ENCODE results near the gene NDUFB8. TPM values are rescaled to one million over a fixed set of nuclear protein-coding genes. Genes with fewer than 3 reads are reported as not detected.

Gene NDUFB8
- total RNA-seq, 1 donor from 2014 or later: 119 TPM

DNA sequence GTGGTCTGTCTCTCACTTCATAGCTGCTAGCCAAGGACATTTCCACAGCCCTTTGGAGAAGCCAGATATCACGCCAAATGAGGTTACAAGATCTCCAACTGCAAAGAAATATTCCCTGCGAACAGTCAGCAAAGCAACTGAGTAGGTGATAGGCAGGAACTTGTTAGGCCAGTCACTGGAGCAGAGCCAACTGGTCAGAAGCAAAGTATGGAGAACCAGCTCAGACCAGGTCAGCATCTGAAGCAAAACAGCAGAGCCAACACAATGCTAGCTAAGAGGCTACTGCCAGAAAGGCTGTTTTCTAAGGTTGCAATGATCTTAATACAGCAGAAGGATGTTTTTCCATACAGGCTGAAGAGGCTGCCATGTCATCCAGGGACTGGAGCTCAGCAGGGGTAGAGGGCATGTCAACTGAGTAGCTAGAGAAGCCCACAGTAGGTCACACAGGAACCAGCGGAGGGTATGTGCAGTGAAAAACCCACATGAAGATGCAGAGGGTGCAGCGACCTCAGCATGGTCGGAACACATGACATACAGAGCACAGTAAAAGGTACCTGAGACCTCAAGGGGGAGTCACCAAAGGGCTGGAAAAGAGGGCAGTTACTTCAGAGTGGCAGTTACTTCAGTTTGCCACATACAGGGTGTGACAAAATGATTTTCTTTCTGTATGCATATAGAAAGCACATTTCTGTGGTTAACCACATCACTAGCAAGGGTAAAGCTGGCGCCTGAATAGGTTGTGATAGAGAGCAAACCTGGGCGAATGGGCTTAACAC lies 18.9 kb downstream of the NDUFB8 start:
- H3K27ac ChIP-seq: no peak overlapping the region
- DNase-seq: no peak
- H3K4me1 ChIP-seq: peaks cover 11% of the 10 kb centered on the region
- no peak overlapping the region for H3K4me3 ChIP-seq
- TF ChIP-seq, protein P1, sequence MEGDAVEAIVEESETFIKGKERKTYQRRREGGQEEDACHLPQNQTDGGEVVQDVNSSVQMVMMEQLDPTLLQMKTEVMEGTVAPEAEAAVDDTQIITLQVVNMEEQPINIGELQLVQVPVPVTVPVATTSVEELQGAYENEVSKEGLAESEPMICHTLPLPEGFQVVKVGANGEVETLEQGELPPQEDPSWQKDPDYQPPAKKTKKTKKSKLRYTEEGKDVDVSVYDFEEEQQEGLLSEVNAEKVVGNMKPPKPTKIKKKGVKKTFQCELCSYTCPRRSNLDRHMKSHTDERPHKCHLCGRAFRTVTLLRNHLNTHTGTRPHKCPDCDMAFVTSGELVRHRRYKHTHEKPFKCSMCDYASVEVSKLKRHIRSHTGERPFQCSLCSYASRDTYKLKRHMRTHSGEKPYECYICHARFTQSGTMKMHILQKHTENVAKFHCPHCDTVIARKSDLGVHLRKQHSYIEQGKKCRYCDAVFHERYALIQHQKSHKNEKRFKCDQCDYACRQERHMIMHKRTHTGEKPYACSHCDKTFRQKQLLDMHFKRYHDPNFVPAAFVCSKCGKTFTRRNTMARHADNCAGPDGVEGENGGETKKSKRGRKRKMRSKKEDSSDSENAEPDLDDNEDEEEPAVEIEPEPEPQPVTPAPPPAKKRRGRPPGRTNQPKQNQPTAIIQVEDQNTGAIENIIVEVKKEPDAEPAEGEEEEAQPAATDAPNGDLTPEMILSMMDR (IDR thresholded peaks at IDR 0.05): no peak
- H3K9me3 ChIP-seq: no peaks in the 10 kb centered on the region
- peak; percentile 59 to 69 for ATAC-seq
- H3K27me3 ChIP-seq (ENCODE audit: low read depth): no peaks in the 10 kb centered on the region
- intact Hi-C loops (cut with DNase I): no loop called here
- peaks cover 33% of the 10 kb centered on the region for H3K36me3 ChIP-seq

DNA sequence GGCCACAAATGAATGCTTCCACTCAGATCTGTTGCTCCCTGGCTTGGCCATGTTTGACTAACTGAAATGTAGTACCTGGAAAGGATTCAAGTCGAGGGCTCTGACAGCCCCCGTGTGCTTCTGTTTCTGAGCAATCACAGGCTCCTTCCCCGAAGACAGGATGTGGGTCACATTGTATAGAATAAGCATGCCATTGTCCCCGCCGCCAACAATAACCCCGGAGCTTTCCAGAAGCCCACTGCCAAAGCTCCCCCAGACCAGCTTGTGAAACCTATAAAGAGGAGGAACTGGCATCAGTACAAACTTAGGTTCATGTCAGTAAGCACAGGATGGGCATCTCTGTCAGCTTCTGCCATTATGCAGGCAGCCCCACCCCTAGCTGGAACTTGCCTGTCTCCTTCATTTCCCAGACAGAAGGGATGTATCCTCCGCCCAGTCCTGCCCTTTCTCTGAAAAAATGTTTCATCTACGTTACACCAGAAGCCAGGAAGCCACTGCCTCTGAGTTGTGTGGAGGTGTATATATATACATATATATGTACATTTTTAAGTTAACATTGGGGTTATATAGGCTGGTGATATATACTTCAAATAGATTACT lies 20.3 kb downstream of the NDUFB8 start:
- Histone ChIP-seq H3K27ac (no peak overlapping the region), H3K9me3 (no peaks in the 10 kb centered on the region), H3K36me3 (peaks cover 44% of the 10 kb centered on the region), H3K27me3 (ENCODE audit: low read depth) (no peaks in the 10 kb centered on the region), H3K4me3 (no peak overlapping the region), H3K4me1 (peaks cover 11% of the 10 kb centered on the region)
- TF ChIP-seq, protein P1 (IDR thresholded peaks at IDR 0.05): no peak
- intact Hi-C loops (cut with DNase I): no loop called here
- DNase-seq: no peak
- ATAC-seq: no peak

DNA sequence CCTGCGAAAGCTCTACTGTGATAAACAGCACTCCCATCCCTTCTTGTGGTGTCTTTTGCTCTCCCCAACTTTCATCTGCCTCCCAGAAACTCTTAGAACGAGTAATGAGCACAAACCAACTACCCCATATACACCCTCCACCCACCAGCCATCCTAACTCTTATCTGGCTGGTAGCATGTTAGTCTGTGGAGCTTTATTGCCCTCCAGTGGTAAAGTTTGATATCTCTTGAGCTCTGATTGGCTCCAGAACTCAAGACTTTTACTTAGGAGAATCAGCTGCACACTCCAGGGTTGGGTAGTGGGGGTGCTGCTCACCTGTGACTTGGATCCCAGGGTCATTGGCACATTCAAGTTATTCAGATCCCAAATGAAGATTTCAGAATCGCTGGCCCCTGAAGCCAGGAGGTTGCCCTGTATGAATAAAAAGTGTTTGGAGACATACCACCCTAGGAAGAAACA lies 20.9 kb downstream of the NDUFB8 start:
- Histone ChIP-seq H3K27me3 (ENCODE audit: low read depth) (no peaks in the 10 kb centered on the region), H3K36me3 (peaks cover 47% of the 10 kb centered on the region), H3K4me1 (peaks cover 11% of the 10 kb centered on the region), H3K9me3 (no peaks in the 10 kb centered on the region), H3K4me3 (no peak overlapping the region), H3K27ac (no peak overlapping the region)
- DNase-seq (no peak), ATAC-seq (peak; percentile 38 to 40)
- TF ChIP-seq, protein P1 (IDR thresholded peaks at IDR 0.05): peak; percentile 34
- intact Hi-C loops (cut with DNase I): no loop called here

DNA sequence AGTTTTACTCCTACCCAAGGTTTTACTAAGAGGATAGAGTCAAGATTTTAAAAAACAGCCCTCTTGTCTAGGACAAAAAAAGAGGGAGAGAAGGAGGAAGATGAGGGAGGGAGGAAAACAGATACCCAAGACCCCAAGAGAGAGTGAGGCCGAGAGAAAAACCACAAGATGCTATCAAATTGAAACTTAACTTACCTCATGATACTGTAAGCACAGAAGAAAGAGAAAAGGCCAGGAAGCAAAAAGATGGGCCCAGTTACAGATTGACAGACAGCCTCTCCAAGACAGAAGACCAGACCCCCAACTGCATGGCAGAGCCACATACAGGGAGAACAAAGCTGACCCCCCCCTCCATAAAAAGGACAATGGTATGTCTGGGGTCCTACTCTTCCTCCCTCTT lies 21.4 kb downstream of the NDUFB8 start:
- H3K4me3 ChIP-seq: no peak overlapping the region
- H3K9me3 ChIP-seq: no peaks in the 10 kb centered on the region
- peaks cover 11% of the 10 kb centered on the region for H3K4me1 ChIP-seq
- TF ChIP-seq, protein P1 (IDR thresholded peaks at IDR 0.05): no peak
- H3K27me3 ChIP-seq (ENCODE audit: low read depth): no peaks in the 10 kb centered on the region
- H3K36me3 ChIP-seq: peaks cover 47% of the 10 kb centered on the region
- intact Hi-C loops (cut with DNase I): no loop called here
- no peak for DNase-seq
- H3K27ac ChIP-seq: no peak overlapping the region
- no peak for ATAC-seq

DNA sequence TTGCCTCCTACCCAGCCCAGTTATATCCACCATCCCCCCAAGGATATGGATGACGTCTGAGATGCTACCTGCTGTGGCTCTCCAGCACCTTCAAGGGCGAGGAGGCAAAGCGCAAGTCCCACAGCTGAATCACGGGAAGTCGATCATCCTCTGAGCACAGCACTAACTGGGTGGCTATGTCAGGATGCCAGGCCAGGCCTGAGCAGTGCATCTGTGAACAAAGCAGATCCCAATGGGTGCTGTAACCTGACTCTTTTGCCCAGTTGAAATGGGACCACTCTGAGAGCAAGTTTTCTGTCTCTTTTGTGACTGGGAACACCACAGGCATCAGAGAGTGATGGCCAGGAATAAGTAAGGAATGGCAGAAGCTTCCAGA lies 22.3 kb downstream of the NDUFB8 start:
- ATAC-seq (no peak), DNase-seq (no peak)
- intact Hi-C loops (cut with DNase I): no loop called here
- Histone ChIP-seq H3K4me3 (no peak overlapping the region), H3K9me3 (no peaks in the 10 kb centered on the region), H3K4me1 (peaks cover 11% of the 10 kb centered on the region), H3K27ac (no peak overlapping the region), H3K27me3 (ENCODE audit: low read depth) (no peaks in the 10 kb centered on the region), H3K36me3 (peaks cover 47% of the 10 kb centered on the region)
- TF ChIP-seq, protein P1 (IDR thresholded peaks at IDR 0.05): no peak

Data from lower lobe of right lung (tissue), 2 donors.